ENCODE results near the gene ZNF536.

- TF ChIP-seq CTCF (IDR thresholded peaks at IDR 0.05) (no peak), POLR2A (IDR thresholded peaks at IDR 0.05) (no peak)
Measured at GRCh38 chr19:30420316-30420715, 48.1 kb downstream of the ZNF536 start.
